GM12865 (cell line): ENCODE results near the gene HOXC6.
"Not testable (repeated sequence)": the region's sequence is repeated elsewhere in the genome, so short reads cannot be mapped to it uniquely, and the experiment has no call there.

Experiments
- DNase-seq: peaks from one replicate; pipeline ENCODE4 v3.0.0; 2010; ENCODE audit warnings: low read depth
- H3K4me3 ChIP-seq: 2 replicates; pipeline ENCODE4 v1.5.1; 2011; ENCODE audit warnings: mild to moderate bottlenecking, low read depth, low read length, control low read depth
- CTCF ChIP-seq: IDR thresholded peaks from 2 replicates; pipeline ENCODE4 v1.5.1; 2011; ENCODE audit warnings: low read length, control low read depth, low read depth, inconsistent platforms; ENCODE audit not compliant: insufficient read depth; ENCODE audit errors: missing control alignments

The HOXC6 gene

GRCh38 chr12:54066408-54066807, 38.2 kb downstream of the HOXC6 start:
- DNase-seq: no peak
- H3K4me3 ChIP-seq: no peak overlapping the region
- no peak for TF ChIP-seq CTCF

GRCh38 chr12:54068418-54069070, 40.3 kb downstream of the HOXC6 start:
- no peak for TF ChIP-seq CTCF
- H3K4me3 ChIP-seq: no peak overlapping the region
- DNase-seq: no peak

GRCh38 chr12:54071942-54072341, 43.7 kb downstream of the HOXC6 start:
- TF ChIP-seq CTCF: no peak
- no peak overlapping the region for H3K4me3 ChIP-seq
- DNase-seq: no peak

- no peak for DNase-seq
- TF ChIP-seq CTCF: no peak
- no peak overlapping the region for H3K4me3 ChIP-seq
Observed at GRCh38 chr12:54074308-54074707, 46.1 kb downstream of the HOXC6 start.

GRCh38 chr12:54075409-54075808, 47.2 kb downstream of the HOXC6 start:
- TF ChIP-seq CTCF: no peak
- no peak for DNase-seq
- no peak overlapping the region for H3K4me3 ChIP-seq

GRCh38 chr12:54075974-54076373, 47.7 kb downstream of the HOXC6 start:
- H3K4me3 ChIP-seq: no peak overlapping the region
- no peak for TF ChIP-seq CTCF
- DNase-seq: no peak

GRCh38 chr12:54077843-54078242, 49.6 kb downstream of the HOXC6 start:
- not testable (repeated sequence) for H3K4me3 ChIP-seq, DNase-seq

GRCh38 chr12:54079115-54079514, 50.9 kb downstream of the HOXC6 start:
- not testable (repeated sequence) for DNase-seq, H3K4me3 ChIP-seq
